Measurements from ENCODE around the gene C6orf89. TPM values are rescaled to one million over a fixed set of nuclear protein-coding genes. Genes with fewer than 3 reads are reported as not detected.

The C6orf89 gene
- total RNA-seq, 1 experiment from 2014 or later: 36.9 TPM

GRCh38 chr6:36975231-36976006 is 89.7 kb downstream of the C6orf89 start:
- Mint-ChIP-seq H3K36me3 (ENCODE audit: insufficient read depth, unreplicated experiment) (peaks cover 55% of the 10 kb centered on the region), H3K27ac (ENCODE audit: low read depth, unreplicated experiment) (no peak overlapping the region), H3K4me1 (ENCODE audit: insufficient read depth, unreplicated experiment) (peaks cover 3% of the 10 kb centered on the region), H3K27me3 (ENCODE audit: insufficient read depth, unreplicated experiment) (no peaks in the 10 kb centered on the region), H3K4me3 (ENCODE audit: unreplicated experiment) (no peak overlapping the region), H3K9me3 (ENCODE audit: unreplicated experiment) (no peaks in the 10 kb centered on the region)
- DNase-seq (ENCODE audit: unreplicated experiment): no peak
- no TSS peak for BruUV-seq (replicated peaks)
- intact Hi-C loops (cut with micrococcal nuclease): no loop called here
- no peak for TF ChIP-seq CTCF (IDR thresholded peaks at IDR 0.05; ENCODE audit: unreplicated experiment)
- ChIA-PET POLR2A (interaction anchor here (1.1 kb wide), 1 partner anchor 11 kb away, joined by 4 read pairs; the partner anchor contains the start of gene MTCH1), CTCF (interaction anchor here (0.6 kb wide), 2 partner anchors 216 to 234 kb away, joined by 3 read pairs; no protein-coding TSS in a partner anchor)

DNA sequence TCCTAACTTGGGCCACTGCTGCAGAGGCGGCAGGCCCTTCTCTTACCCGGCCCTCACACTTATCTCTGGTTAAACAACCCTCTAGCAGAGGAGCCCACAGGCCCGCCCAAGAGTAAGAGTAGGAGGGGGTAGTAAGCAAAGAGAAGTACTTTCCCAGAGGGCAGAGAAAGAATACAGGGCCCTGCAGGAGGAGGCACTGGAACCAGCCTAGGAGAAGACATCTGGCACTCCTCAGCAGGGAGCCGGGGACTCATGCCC is 90.2 kb downstream of the C6orf89 start:
- H3K4me1 Mint-ChIP-seq (ENCODE audit: insufficient read depth, unreplicated experiment): peaks cover 6% of the 10 kb centered on the region
- H3K27ac Mint-ChIP-seq (ENCODE audit: low read depth, unreplicated experiment): no peak overlapping the region
- peaks cover 55% of the 10 kb centered on the region for H3K36me3 Mint-ChIP-seq (ENCODE audit: insufficient read depth, unreplicated experiment)
- no peak for TF ChIP-seq CTCF (IDR thresholded peaks at IDR 0.05; ENCODE audit: unreplicated experiment)
- BruUV-seq (replicated peaks): no TSS peak
- CTCF ChIA-PET: interaction anchor here (0.6 to 1.0 kb wide), 3 partner anchors 91 to 233 kb away, joined by 3 to 4 read pairs (median 3); partner anchors contain the start of gene C6orf89
- no peaks in the 10 kb centered on the region for H3K27me3 Mint-ChIP-seq (ENCODE audit: insufficient read depth, unreplicated experiment)
- POLR2A ChIA-PET: no interaction called here
- no peak for DNase-seq (ENCODE audit: unreplicated experiment)
- no peak overlapping the region for H3K4me3 Mint-ChIP-seq (ENCODE audit: unreplicated experiment)
- no peaks in the 10 kb centered on the region for H3K9me3 Mint-ChIP-seq (ENCODE audit: unreplicated experiment)
- intact Hi-C loops (cut with micrococcal nuclease): no loop called here

- Mint-ChIP-seq H3K36me3 (ENCODE audit: insufficient read depth, unreplicated experiment) (peaks cover 54% of the 10 kb centered on the region), H3K27ac (ENCODE audit: low read depth, unreplicated experiment) (no peak overlapping the region), H3K27me3 (ENCODE audit: insufficient read depth, unreplicated experiment) (no peaks in the 10 kb centered on the region), H3K4me3 (ENCODE audit: unreplicated experiment) (no peak overlapping the region), H3K4me1 (ENCODE audit: insufficient read depth, unreplicated experiment) (peaks cover 8% of the 10 kb centered on the region), H3K9me3 (ENCODE audit: unreplicated experiment) (no peaks in the 10 kb centered on the region)
- no TSS peak for BruUV-seq (replicated peaks)
- POLR2A ChIA-PET: no interaction called here
- no peak for DNase-seq (ENCODE audit: unreplicated experiment)
- no peak for TF ChIP-seq CTCF (IDR thresholded peaks at IDR 0.05; ENCODE audit: unreplicated experiment)
- CTCF ChIA-PET: interaction anchor here (0.7 to 1.0 kb wide), 2 partner anchors 41 to 91 kb away, joined by 3 to 4 read pairs; partner anchors contain the start of gene C6orf89
- intact Hi-C loops (cut with micrococcal nuclease): no loop called here
Measured at GRCh38 chr6:36976509-36976908, 90.8 kb downstream of the C6orf89 start.

DNA sequence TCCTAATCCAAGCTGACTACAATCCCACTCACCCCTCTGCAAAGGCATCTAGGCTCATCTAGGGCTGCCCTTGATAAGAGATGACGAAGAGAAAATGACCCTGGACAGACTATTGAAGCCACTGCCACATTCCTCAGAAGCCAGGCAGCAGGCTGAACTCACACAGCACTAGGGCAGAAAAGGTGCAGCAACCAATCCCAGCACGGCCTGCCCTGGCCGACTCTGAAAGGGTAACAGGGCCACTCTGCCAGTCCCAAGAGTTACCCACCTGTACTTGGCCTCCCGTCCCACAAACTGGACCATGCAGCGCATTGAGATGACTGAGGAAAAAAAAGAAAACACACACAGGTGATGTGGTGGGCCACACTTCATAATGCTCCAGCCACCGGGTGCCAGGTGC is 91.2 kb downstream of the C6orf89 start:
- CTCF ChIA-PET: interaction anchor here (0.7 to 1.0 kb wide), 3 partner anchors 16 to 92 kb away, joined by 3 to 5 read pairs (median 4); partner anchors contain the start of gene C6orf89
- intact Hi-C loops (cut with micrococcal nuclease): no loop called here
- POLR2A ChIA-PET: no interaction called here
- no peak overlapping the region for H3K4me3 Mint-ChIP-seq (ENCODE audit: unreplicated experiment)
- peaks cover 50% of the 10 kb centered on the region for H3K36me3 Mint-ChIP-seq (ENCODE audit: insufficient read depth, unreplicated experiment)
- no peak overlapping the region for H3K27ac Mint-ChIP-seq (ENCODE audit: low read depth, unreplicated experiment)
- no peaks in the 10 kb centered on the region for H3K9me3 Mint-ChIP-seq (ENCODE audit: unreplicated experiment)
- DNase-seq (ENCODE audit: unreplicated experiment): no peak
- no peaks in the 10 kb centered on the region for H3K27me3 Mint-ChIP-seq (ENCODE audit: insufficient read depth, unreplicated experiment)
- BruUV-seq (replicated peaks): no TSS peak
- peaks cover 12% of the 10 kb centered on the region for H3K4me1 Mint-ChIP-seq (ENCODE audit: insufficient read depth, unreplicated experiment)
- TF ChIP-seq CTCF (IDR thresholded peaks at IDR 0.05; ENCODE audit: unreplicated experiment): no peak
